IPS DF 4.7 (cell line): ENCODE results near the gene INSM1.

Source experiments
- DNase-seq: peaks from one replicate; pipeline ENCODE4 v3.0.0-alpha.2; 2013; ENCODE audit warnings: low spot score; ENCODE audit errors: extremely low read depth

The INSM1 gene

DNA sequence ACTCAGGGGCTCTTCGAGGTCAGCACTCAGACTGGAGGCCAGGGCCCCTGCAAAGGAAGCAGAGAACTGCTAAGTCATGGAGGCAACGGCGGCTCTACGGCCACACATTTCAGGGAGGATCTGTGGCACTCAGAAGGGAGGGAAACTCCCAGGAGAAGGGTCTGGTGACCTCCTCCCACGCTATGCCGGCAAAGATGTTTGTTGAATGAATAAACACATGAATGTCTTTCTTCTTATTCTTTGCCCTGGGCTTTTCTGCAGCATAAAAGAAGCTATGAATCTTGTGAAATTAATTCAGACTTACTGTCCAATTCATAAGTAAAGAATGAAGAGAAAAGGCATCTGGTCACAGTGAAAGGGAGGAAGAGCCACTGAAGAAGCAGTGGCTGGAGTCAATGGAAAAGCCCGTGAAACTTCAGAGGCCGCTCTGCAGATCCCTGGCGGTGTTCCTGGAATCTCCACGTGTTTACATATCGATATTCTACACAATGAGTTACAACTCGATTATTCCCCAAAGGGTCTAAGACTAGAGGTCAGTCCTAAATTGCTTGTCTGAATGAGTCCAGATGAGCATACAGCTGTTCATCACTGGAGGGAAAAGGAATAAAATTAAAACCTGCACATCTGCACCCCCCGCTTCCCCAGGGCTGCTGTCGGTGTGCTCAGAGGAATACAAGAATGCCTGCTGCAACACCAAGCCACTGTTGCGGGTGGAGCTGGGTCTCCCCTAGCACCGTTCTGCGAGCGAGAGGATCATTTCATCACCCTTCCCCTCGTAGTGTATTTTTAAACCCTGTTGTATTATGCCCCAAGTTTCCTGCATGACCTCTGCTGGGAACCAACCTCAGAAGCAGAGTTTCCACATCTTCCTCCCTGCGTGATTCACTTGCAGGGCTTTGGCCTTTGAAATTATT is 25.6 kb downstream of the INSM1 start:
- DNase-seq = no peak

GRCh38 chr20:20395087-20395486 is 27.2 kb downstream of the INSM1 start:
- DNase-seq = no peak

- DNase-seq = no peak
Measured at GRCh38 chr20:20395903-20396568, 28.1 kb downstream of the INSM1 start.

DNA sequence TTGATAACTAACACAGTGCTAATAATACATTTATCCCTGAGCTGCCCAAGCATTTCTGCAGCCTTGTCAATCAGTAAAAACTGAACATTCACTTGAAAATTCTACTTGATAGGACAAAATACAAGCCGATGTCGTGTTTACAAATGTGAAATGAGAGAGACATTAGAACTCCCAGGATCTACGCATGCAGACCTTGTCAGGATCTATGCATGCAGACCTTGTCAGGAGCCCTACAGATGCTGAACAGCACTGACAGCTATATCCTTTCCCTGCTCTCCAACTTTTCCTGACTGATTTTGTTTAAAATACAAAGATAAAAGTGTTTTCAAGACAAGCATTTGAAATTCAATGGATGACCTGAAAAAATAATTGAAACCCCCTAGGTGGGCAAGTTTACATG is 28.9 kb downstream of the INSM1 start:
- DNase-seq = no peak

DNA sequence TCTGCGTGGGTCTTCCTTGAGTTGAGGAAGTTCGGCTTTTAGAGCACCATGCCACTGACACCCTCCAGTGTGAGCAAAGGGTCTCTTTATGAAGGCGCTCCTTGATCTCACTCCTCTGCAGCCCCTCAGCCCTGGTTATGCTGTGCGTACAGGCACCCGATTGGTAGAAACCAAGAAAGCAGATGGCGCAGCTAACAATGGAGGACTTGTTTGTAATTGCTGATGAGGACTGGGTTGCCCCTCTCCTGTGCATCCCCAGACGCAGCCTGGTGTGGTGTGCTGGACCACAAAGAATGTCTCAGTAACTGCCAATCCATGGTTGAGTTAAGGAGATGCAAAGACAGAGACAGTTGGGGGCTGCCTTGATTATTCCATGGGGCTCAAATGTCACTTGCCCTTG is 30.2 kb downstream of the INSM1 start:
- DNase-seq = no peak

- no peak for DNase-seq
Measured at GRCh38 chr20:20399531-20400500, 31.9 kb downstream of the INSM1 start.

GRCh38 chr20:20401991-20402390 is 34.1 kb downstream of the INSM1 start:
- no peak for DNase-seq

GRCh38 chr20:20404633-20405032 is 36.7 kb downstream of the INSM1 start:
- no peak for DNase-seq

DNA sequence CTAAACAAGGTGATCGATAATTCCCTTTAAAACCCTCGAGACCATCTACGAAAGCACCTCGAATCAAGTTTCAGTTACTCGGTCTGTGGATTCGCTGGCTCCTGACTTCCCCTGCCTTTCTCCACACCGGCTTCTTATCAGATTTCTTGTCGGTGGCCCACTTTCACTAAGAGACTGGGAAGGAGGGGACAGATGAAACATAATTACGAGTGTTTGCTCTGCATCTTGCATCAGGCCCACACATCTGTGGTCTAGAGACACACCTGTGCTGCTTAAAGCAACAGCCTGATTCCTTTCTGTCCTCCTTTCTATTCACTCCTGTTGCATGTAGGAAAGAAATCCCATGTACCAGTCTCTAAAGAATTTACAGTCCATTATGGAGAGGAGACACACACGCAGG is 37.7 kb downstream of the INSM1 start:
- no peak for DNase-seq

DNA sequence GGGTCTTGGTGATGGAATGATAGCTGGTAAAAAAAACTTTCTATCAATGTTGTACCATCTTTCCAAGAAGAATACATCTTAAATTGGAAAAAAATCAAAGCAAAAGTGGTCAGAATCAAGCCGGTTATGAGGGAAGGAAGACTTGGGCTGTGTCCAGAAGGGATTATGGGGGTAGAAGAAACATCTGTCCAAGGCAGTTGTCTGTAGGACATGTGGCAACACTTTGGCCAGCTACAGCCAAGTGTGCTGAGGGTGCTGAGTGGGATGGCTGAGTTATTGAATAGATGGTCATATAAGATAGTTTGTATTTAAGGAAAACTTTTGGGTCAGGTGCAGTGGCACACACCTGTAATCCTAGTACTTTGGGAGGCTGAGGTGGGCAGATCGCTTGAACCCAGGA is 38.4 kb downstream of the INSM1 start:
- no peak for DNase-seq

- no peak for DNase-seq
Measured at GRCh38 chr20:20407891-20408805, 40.2 kb downstream of the INSM1 start.

DNA sequence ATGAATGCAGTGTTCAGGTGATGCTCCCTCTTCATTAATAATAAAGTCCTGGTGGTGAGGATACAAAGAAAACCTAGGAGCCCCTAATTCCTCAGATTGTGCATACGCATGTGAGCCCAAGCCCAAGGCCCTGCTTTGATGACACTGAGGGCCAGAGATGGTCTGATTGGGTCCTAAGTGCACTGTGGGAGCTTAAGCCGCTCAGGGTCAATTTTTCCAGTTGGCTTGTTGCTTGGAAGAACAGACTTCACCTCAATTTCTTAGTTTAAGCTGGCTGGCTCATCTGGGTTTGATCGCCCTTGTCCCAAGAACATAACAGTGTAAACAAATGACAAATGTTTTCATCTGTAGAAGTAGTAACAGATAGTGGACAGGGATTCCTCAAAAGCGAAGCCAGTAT is 41.4 kb downstream of the INSM1 start:
- no peak for DNase-seq

DNA sequence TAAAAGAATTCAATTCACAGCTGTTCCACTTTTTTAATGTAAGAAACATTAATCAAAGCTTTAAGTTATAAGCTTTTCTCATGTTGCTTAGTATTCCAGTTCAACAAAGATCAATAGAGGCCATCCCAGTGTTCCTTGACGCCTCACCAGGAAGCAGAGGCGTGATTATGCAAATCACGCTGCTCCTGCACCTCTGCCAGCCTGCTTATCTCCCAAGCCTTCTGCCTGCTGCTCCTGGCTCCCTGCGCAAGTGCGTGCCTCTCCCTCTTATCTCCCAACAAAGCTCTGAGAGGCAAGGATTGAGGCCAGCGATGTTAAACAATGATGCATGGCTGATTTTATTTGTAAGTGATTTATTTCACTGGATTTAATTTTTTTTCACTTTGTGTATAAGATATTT is 42.8 kb downstream of the INSM1 start:
- no peak for DNase-seq

- no peak for DNase-seq
Measured at GRCh38 chr20:20411402-20411801, 43.5 kb downstream of the INSM1 start.

GRCh38 chr20:20411836-20412235 is 43.9 kb downstream of the INSM1 start:
- DNase-seq = no peak

DNA sequence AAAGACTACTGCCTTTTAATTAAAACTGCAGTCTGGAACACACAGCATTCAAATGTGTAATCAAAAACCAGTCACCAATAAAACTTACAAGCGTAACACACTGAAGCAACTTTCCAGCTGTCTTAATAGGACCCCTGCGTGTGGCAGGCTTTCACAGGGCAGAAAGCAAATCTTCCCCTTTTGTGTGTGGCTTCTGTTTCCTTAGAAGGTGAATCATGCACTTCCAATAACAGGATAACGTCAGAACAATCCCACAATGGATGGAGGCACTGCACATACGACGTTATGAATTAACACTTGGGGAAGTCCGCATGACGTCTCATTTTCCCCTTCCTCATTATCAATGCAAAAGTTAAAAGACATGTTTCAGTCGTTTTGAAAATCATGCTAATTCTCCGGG is 44.8 kb downstream of the INSM1 start:
- DNase-seq = no peak

DNA sequence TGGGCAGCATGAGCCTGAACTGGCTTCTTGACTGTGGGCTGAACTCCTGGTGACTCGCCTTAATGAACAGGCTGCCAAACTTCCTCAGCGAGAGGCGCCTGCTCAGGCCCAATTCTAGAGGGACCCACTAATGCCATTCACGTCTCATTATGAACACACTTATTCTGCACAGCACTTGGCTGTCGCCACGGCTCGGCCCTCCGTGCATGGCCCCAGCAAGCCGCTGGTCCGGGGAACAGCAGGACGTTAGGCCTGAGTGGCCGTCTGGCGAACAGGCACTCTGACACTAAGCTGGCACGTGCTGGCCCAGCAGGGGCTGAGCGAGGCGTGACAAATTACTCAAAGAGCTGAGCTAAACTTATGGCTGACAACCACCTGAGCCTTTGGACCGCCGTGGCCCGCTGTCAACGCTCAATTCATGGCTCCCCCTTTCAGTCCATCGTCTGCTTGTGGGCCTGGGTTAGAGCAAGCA is 45.9 kb downstream of the INSM1 start:
- DNase-seq = no peak

- no peak for DNase-seq
Measured at GRCh38 chr20:20414640-20415220, 46.8 kb downstream of the INSM1 start.

DNA sequence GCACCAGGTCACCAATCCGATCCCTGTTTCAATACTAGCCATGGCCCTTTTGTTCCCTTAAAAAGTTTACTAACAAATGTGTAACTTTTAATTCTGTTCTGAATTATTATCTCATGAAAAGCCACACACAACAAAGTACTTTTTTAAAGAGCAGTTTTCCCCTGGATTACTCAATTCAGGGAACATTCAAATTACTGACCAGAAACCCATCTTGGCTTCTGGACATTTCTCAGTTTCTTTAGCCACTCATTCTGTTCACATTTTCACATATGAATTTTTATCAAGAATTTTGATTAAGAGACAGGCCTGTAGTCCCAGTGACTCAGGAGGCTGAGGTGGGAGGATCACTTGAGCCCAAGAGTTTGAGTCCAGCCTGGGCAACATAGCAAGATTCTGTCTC is 47.4 kb downstream of the INSM1 start:
- DNase-seq = no peak
